ENCODE data around the gene GNA12. TPM values are rescaled to one million over a fixed set of nuclear protein-coding genes. Genes with fewer than 3 reads are reported as not detected.
A peak's percentile ranks its signal among the peaks of the same experiment; 100 is the strongest.

The GNA12 gene
- total RNA-seq, 1 donor from 2014 or later, result 34.7 TPM

DNA sequence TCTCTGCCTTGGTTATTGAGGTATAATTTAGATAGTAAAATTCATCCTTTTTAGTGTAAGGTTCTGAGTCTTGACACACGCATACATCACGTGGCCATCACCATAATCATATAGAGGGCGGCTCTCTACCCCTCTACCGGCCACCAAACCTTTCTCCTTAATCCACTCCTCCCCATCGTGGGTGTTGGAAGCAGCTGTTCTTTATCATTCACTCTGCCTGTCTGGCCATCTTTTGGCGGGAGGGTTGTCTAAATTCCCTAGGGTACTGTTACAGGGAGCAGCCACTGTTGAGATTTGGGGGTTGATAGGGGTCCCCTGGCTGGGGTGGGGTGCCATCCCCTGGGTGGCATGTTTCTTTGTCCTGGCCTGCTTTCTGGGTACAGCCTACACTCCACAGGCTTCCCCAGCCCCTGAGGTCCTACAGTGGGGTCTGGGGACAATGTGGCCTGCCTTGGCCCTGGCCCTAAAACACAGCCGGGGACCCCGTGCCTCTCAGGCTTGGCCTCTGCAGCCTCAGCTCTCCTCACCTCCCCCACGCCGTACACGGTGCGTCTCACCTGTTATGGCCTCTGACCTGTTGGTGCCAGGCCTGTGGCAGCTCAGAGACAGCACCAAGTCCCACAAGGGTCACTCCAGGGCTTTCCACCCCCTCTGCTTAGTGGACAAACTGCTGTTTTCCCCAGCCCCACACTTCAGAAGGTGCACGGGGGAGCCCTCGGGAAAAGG, 138.6 kb downstream of the GNA12 start:
- no peaks in the 10 kb centered on the region for H3K9me3 ChIP-seq (ENCODE audit: low read depth)
- no peak for TF ChIP-seq CTCF (IDR thresholded peaks at IDR 0.05)
- no peak for TF ChIP-seq EZH2 (IDR thresholded peaks at IDR 0.05)
- TF ChIP-seq EZH2phosphoT487 (IDR thresholded peaks at IDR 0.05), result no peak
- H3K79me2 ChIP-seq (ENCODE audit: low read depth), result no peaks in the 10 kb centered on the region
- peaks cover 16% of the 10 kb centered on the region for H3K4me1 ChIP-seq
- DNase-seq (ENCODE audit: low spot score), result no peak
- Mint-ChIP-seq H3K4me1 (peaks cover 18% of the 10 kb centered on the region), H3K36me3 (no peaks in the 10 kb centered on the region), H3K4me3 (no peak overlapping the region), H3K9me3 (no peaks in the 10 kb centered on the region), H3K27me3 (ENCODE audit: insufficient read depth, low read depth) (no peaks in the 10 kb centered on the region), H3K27ac (no peak overlapping the region)
- H3K4me2 ChIP-seq, result no peak overlapping the region
- no peak overlapping the region for H3K4me3 ChIP-seq
- H3K27me3 ChIP-seq, result no peaks in the 10 kb centered on the region
- no peak overlapping the region for H2AFZ ChIP-seq (replicated peaks)
- H3K9ac ChIP-seq, result no peak overlapping the region
- H3K27ac ChIP-seq, result no peak overlapping the region
- peaks cover 9% of the 10 kb centered on the region for H4K20me1 ChIP-seq (ENCODE audit: low read depth)
- peaks cover 18% of the 10 kb centered on the region for H3F3A ChIP-seq (ENCODE audit: low read depth)
- H3K36me3 ChIP-seq, result no peaks in the 10 kb centered on the region

GRCh38 chr7:2702594-2702957, 141.5 kb downstream of the GNA12 start:
- Histone ChIP-seq H3K9me3 (ENCODE audit: low read depth) (no peaks in the 10 kb centered on the region), H3K9ac (no peak overlapping the region), H3K27ac (no peak overlapping the region), H3K27me3 (no peaks in the 10 kb centered on the region), H3K4me2 (no peak overlapping the region), H4K20me1 (ENCODE audit: low read depth) (peaks cover 5% of the 10 kb centered on the region), H3K36me3 (no peaks in the 10 kb centered on the region), H3K4me1 (peaks cover 14% of the 10 kb centered on the region), H2AFZ (replicated peaks) (no peak overlapping the region), H3F3A (ENCODE audit: low read depth) (peaks cover 18% of the 10 kb centered on the region), H3K4me3 (no peak overlapping the region), H3K79me2 (ENCODE audit: low read depth) (no peaks in the 10 kb centered on the region)
- Mint-ChIP-seq H3K27me3 (ENCODE audit: insufficient read depth, low read depth) (peaks cover 6% of the 10 kb centered on the region), H3K27ac (peak overlapping the region; percentile 3), H3K9me3 (no peaks in the 10 kb centered on the region), H3K4me3 (no peak overlapping the region), H3K36me3 (no peaks in the 10 kb centered on the region), H3K4me1 (peaks cover 10% of the 10 kb centered on the region)
- no peak for TF ChIP-seq CTCF (IDR thresholded peaks at IDR 0.05)
- TF ChIP-seq EZH2 (IDR thresholded peaks at IDR 0.05), result no peak
- TF ChIP-seq EZH2phosphoT487 (IDR thresholded peaks at IDR 0.05), result no peak
- DNase-seq (ENCODE audit: low spot score), result no peak

GRCh38 chr7:2701832-2702593, 142.1 kb downstream of the GNA12 start:
- Mint-ChIP-seq H3K27ac (peak overlapping the region; percentile 3), H3K4me1 (peaks cover 5% of the 10 kb centered on the region), H3K4me3 (no peak overlapping the region), H3K36me3 (no peaks in the 10 kb centered on the region), H3K9me3 (no peaks in the 10 kb centered on the region), H3K27me3 (ENCODE audit: insufficient read depth, low read depth) (peaks cover 6% of the 10 kb centered on the region)
- Histone ChIP-seq H3K9ac (no peak overlapping the region), H3K79me2 (ENCODE audit: low read depth) (no peaks in the 10 kb centered on the region), H3K9me3 (ENCODE audit: low read depth) (no peaks in the 10 kb centered on the region), H3F3A (ENCODE audit: low read depth) (peaks cover 14% of the 10 kb centered on the region), H3K27ac (no peak overlapping the region), H3K36me3 (no peaks in the 10 kb centered on the region), H3K27me3 (no peaks in the 10 kb centered on the region), H4K20me1 (ENCODE audit: low read depth) (peaks cover 1% of the 10 kb centered on the region), H3K4me2 (no peak overlapping the region), H3K4me1 (peaks cover 10% of the 10 kb centered on the region), H2AFZ (replicated peaks) (no peak overlapping the region), H3K4me3 (no peak overlapping the region)
- no peak for DNase-seq (ENCODE audit: low spot score)
- TF ChIP-seq EZH2phosphoT487 (IDR thresholded peaks at IDR 0.05), result no peak
- no peak for TF ChIP-seq CTCF (IDR thresholded peaks at IDR 0.05)
- TF ChIP-seq EZH2 (IDR thresholded peaks at IDR 0.05), result no peak

All from neural progenitor cell (in vitro differentiated cells).